Activated CD4-positive, alpha-beta T cell treated with anti-CD3 and anti-CD28 coated beads, Interleukin-2, amount 10 ng/mL, durations not matched to agents 7 days and 5 days (primary cell): ENCODE measurements around the gene LMX1B. TPM values are rescaled to one million over a fixed set of nuclear protein-coding genes. Genes with fewer than 3 reads are reported as not detected.

Source experiments
- CTCF ChIA-PET: fragments of 350-600 bp; sonication (Branson Sonifier 250); formaldehyde crosslinking; loops from one replicate; lab custom pipeline; 2021; ENCODE audit warnings: antibody characterized with exemption; lab: Charles Lee
- POLR2A ChIA-PET: fragments of 350-600 bp; sonication (Branson Sonifier 250); formaldehyde crosslinking; loops from one replicate; lab custom pipeline; 2021; ENCODE audit warnings: antibody characterized with exemption; lab: Charles Lee
- DNase-seq: peaks from one replicate; pipeline ENCODE4 v3.0.0-alpha.2; 2020
- H3K27ac Mint-ChIP-seq: one replicate; pipeline ENCODE4 v1.8.0; 2021; ENCODE audit warnings: mild to moderate bottlenecking, moderate library complexity, mixed read lengths
- H3K27me3 Mint-ChIP-seq: one replicate; pipeline ENCODE4 v1.8.0; 2021; ENCODE audit warnings: mixed read lengths
- H3K36me3 Mint-ChIP-seq: one replicate; pipeline ENCODE4 v1.8.0; 2021; ENCODE audit warnings: low read depth, mixed read lengths
- H3K4me1 Mint-ChIP-seq: one replicate; pipeline ENCODE4 v1.8.0; 2021; ENCODE audit warnings: mixed read lengths
- H3K4me3 Mint-ChIP-seq: one replicate; pipeline ENCODE4 v1.8.0; 2021; ENCODE audit warnings: mild to moderate bottlenecking, moderate library complexity, mixed read lengths
- H3K9me3 Mint-ChIP-seq: one replicate; pipeline ENCODE4 v1.8.0; 2021; ENCODE audit warnings: mixed read lengths
- total RNA-seq, 2 experiments: library from RNA; stranded (reverse); gene quantifications; one replicate each; pipeline ENCODE4 v1.2.3, GENCODE V29; 2021

Gene LMX1B
- total RNA-seq, 2 experiments from 2014 or later: not detected

DNA sequence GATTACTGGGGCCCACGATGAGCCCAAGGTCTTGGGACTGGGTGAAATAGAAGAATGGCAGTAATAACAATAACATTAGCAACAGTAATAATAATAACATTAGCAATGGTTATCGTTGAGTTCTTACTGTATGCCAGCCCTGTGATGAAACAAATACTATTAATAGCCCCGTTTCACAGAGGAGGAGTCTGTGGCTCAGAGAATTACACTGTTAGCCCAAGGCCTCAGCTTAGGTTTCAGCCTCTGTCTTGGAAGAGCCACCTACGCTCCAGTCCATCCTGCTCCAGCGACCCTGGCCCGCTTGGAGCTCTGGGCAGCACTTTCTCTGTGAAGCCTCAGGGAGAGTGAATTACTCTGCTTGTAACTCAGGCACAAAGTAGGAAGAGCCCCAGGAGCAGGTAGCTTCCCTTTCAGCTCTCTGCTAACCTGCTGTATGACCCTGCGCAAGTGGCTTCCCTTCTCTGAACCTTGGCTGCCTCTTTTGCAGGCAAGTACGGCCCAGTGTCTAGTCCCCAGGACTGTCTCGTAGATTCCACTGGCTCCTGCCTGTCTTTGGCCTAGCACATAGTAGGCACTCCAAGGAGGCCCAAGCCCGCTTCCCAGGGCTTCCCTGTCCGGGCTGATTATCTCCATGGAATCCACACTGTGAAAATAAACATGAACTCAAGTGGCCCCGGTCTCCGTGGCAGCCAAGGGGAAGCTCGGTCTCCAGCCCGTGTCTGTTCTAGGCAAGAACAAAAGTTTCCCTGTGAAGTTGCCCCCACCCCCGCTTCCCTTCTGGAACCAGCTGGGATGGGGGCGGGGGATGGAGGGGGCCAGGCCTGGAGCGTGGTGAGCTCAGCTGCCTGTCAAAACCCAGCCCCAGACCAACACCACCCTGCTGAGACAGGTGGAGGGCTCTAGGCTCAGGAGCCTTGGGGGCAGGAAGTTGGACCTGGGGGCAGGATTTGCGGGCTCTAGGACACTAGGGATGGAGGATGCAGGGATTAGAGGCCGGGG lies 26.2 kb upstream of the LMX1B start:
- ChIA-PET POLR2A (no interaction called here), CTCF (no interaction called here)
- no peak overlapping the region for H3K27ac Mint-ChIP-seq
- DNase-seq: no peak
- H3K4me3 Mint-ChIP-seq: no peak overlapping the region
- no peaks in the 10 kb centered on the region for H3K4me1 Mint-ChIP-seq
- no peaks in the 10 kb centered on the region for H3K36me3 Mint-ChIP-seq
- H3K27me3 Mint-ChIP-seq: peaks cover 17% of the 10 kb centered on the region
- H3K9me3 Mint-ChIP-seq: no peaks in the 10 kb centered on the region

DNA sequence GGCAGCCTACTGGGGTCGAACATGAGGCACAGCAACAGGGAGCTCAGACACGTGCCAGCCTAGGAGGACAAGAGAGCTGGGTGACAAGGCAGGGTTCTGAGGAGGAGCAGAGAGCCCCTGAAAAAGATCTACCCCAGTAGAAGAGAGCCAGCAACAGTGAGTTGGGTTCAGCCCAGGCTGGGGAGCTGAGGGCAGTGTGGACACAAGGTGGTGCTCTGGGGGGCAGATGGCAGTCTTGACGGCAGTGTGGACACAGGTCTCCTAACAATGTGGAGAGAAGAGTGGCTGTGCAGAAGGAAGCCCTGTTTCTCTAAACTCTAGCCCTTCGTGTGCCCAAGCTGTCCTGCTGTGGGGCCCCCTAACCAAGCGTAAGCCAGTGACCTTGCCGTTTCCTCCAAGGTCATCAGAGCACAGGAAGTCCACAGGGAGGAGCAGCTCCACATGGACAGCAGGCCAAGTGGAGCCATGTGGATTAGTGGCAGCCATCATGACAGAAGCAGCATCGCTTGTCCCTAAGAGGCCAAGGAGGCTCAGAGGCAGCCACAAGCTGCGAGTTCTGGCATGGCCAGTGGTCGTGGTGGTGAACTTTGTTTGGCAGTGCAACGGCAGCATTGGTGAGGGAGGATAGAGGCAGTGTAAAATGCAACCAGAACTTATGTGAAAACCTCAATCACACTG lies 25.1 kb upstream of the LMX1B start:
- Mint-ChIP-seq H3K4me3 (no peak overlapping the region), H3K36me3 (no peaks in the 10 kb centered on the region), H3K27me3 (peaks cover 21% of the 10 kb centered on the region), H3K27ac (no peak overlapping the region), H3K4me1 (no peaks in the 10 kb centered on the region), H3K9me3 (no peaks in the 10 kb centered on the region)
- no peak for DNase-seq
- CTCF ChIA-PET: interaction anchor here (0.9 kb wide), 1 partner anchor 19 kb away, joined by 3 read pairs; no protein-coding TSS in a partner anchor
- POLR2A ChIA-PET: interaction anchor here (0.7 kb wide), 1 partner anchor 12 kb away, joined by 3 read pairs; no protein-coding TSS in a partner anchor

DNA sequence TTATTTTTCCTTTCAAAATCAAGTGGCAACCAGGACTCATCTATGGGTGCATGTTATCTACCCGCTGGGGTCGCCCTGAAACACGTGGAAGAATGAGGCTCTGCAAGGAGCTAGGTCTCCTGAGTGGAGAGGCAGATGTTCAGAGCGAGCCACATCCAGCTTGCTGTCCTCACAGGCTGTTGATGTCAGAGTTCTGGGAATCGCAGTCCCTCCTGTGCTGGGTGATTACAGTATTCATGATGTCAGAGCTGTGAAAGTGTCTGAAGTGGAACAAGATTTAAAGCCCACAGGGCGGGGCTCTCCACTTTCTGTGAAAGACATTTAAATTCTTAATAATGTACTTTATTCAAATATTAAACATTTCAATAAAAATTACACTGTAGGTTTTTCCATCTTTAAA lies 24.4 kb upstream of the LMX1B start:
- ChIA-PET CTCF (interaction anchor here (0.9 kb wide), 1 partner anchor 20 kb away, joined by 3 read pairs; no protein-coding TSS in a partner anchor), POLR2A (no interaction called here)
- Mint-ChIP-seq H3K36me3 (no peaks in the 10 kb centered on the region), H3K27me3 (peaks cover 21% of the 10 kb centered on the region), H3K9me3 (no peaks in the 10 kb centered on the region), H3K4me1 (no peaks in the 10 kb centered on the region), H3K4me3 (no peak overlapping the region), H3K27ac (no peak overlapping the region)
- DNase-seq: no peak

DNA sequence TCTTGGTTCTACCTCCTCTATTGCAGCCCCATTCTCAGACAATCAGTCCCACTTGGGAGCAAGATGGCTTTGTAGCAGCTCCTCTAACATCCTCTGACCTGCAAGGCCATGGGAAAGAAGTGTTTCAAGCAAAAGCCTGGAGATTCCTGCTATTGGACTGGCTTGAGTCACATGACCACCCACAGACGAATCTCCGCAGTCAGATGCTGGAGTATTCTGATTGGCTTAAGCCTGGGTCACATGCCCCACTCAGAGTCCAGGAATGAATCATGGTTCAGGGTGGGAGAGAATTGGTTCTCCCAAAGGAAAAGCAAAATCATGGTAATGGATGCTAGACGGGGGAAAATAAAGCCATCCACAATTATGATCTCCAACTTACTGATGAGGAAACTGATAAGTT lies 22.6 kb upstream of the LMX1B start:
- Mint-ChIP-seq H3K27me3 (peaks cover 32% of the 10 kb centered on the region), H3K9me3 (peaks cover 2% of the 10 kb centered on the region), H3K36me3 (no peaks in the 10 kb centered on the region), H3K4me3 (no peak overlapping the region), H3K27ac (no peak overlapping the region), H3K4me1 (no peaks in the 10 kb centered on the region)
- DNase-seq: no peak
- CTCF ChIA-PET: no interaction called here
- POLR2A ChIA-PET: no interaction called here

DNA sequence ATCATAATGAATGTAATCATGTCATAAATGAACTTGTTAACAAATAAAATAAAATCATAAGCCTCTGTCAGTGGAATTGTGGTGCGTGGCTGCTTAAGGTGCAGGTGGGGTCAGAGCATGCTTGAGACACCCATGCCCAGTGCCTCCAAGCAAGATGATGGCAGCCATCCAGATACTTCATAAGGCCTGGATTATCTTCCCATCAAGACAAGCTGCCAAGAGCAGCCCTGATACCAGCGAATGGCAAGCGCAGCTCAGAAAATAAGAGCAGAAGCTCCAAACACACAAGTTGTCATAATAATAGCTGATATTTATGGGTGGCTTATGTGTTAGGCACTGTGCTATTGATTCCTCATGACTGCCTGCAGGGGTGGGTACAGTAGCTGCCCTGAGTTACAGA lies 21.8 kb upstream of the LMX1B start:
- no peak for DNase-seq
- peaks cover 39% of the 10 kb centered on the region for H3K27me3 Mint-ChIP-seq
- ChIA-PET POLR2A (no interaction called here), CTCF (no interaction called here)
- H3K9me3 Mint-ChIP-seq: peaks cover 4% of the 10 kb centered on the region
- H3K36me3 Mint-ChIP-seq: no peaks in the 10 kb centered on the region
- no peak overlapping the region for H3K27ac Mint-ChIP-seq
- no peak overlapping the region for H3K4me3 Mint-ChIP-seq
- H3K4me1 Mint-ChIP-seq: no peaks in the 10 kb centered on the region

DNA sequence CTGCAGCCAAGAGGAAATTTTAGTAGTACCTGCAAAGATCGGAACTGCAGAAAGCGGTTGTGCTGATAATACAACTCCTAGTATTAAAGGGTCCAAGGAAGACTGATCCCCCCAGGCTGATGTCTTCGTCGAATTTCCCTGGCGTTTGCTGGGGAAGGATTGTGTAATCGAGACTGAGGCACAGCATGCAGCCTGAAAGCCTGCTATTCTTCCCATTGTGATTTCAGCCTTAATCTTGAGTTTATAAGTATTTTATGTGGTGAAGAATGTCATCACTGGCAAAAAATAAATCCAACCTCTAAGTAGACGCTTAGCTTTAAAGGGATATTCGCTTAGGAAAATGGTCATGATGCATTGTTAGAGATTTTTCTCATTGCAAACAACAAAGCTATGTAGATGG lies 21.3 kb upstream of the LMX1B start:
- Mint-ChIP-seq H3K4me1 (no peaks in the 10 kb centered on the region), H3K27me3 (peaks cover 42% of the 10 kb centered on the region), H3K36me3 (no peaks in the 10 kb centered on the region), H3K4me3 (no peak overlapping the region), H3K27ac (no peak overlapping the region), H3K9me3 (peaks cover 4% of the 10 kb centered on the region)
- DNase-seq: no peak
- ChIA-PET POLR2A (no interaction called here), CTCF (no interaction called here)

DNA sequence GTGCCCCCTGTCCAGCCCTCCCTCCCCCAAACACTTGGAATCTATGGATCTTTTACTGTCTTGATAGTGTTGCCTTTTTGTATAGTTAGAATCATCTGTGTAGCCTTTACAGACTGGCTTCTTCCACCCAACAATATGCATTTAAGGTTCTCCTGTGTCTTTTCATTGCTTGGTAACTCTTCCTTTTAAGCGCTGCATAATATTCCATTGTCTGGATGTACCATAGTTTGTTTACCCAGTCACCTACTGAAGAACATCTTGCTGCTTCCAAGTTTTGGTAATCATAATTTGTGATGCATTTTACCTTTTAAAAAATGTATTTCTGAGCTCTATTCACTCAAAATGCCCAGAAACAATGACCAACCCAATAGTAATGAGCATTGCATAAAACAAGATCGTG lies 17.7 kb upstream of the LMX1B start:
- Mint-ChIP-seq H3K27me3 (peaks cover 50% of the 10 kb centered on the region), H3K4me3 (no peak overlapping the region), H3K27ac (no peak overlapping the region), H3K9me3 (peaks cover 4% of the 10 kb centered on the region), H3K36me3 (no peaks in the 10 kb centered on the region), H3K4me1 (no peaks in the 10 kb centered on the region)
- ChIA-PET CTCF (no interaction called here), POLR2A (no interaction called here)
- DNase-seq: no peak

DNA sequence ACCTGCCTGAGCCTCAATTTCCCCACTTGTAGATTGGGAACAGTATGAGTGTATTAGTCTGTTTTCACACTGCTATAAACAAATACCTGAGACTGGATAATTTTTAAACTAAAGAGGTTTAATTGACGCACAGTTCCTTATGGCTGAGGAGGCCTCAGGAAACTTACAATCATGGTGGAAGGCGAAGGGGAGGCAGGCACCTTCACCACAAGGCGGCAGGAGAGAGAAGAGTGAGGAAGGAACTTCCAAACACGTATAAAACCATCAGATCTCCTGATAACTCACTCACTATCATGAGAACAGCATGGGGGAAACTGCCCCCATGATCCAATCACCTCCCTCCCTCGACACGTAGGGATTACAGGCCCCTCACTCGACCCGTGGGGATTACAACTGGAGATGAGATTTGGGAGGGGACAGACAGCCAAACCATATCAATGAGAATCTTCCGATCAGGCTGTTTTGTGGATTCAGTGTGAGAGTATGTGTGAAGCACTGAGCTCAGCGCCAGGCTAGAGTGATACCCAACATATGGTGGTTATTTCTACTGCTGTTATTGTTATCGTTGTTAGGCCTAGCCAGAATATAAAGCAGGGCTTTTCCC lies 14.6 kb upstream of the LMX1B start:
- Mint-ChIP-seq H3K27ac (no peak overlapping the region), H3K36me3 (no peaks in the 10 kb centered on the region), H3K4me1 (no peaks in the 10 kb centered on the region), H3K4me3 (no peak overlapping the region), H3K27me3 (peaks cover 50% of the 10 kb centered on the region), H3K9me3 (peaks cover 4% of the 10 kb centered on the region)
- no peak for DNase-seq
- ChIA-PET POLR2A (no interaction called here), CTCF (no interaction called here)

DNA sequence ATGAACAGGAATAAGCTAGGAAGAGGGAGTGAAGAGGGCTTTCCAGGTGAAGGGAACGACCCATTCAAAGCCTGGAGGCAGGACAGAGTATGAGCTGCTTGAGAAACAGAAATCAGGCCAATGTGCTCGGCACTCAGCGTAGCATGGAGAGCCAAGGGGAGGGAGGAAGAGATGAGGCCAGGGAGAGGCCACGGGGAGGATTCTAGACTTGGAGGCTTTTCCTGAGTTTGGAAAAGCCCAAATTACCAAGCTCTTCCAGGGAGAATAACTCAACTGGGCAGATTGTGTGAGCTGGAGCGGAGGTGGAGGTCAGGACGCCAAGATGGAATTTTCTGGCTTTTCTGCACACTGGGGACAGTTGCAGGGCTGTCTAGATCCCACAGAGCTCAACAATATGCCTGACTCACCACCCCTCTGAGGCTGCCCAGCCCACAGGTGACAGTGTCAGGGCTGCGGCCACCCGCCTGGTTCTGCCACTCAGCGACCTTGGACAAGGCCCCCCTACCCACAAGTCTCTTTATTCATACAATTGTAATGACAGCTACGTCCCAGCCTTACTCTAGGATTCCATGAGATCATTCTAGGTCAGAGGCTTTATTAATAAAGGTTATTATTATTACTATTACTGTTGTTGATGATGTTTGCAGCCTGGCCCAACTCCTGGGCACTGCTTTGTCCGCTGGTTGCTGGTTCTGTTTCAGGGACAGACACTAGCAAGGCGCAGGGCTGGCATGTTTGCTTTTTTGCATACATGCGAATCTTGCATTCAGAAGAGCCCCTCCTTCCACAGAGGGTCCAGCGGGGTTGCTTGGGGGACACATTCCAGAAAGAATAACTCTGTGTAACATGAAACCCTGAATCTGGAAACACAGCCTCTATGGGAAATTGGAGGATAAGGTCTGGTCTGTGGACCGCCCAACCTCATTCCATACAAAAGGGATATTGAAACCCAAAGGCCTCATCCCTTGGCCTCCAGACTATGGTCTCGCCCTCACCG lies 9.4 kb upstream of the LMX1B start:
- ChIA-PET CTCF (interaction anchor here (0.9 kb wide), 1 partner anchor 18 kb away, joined by 4 read pairs; no protein-coding TSS in a partner anchor), POLR2A (no interaction called here)
- H3K27ac Mint-ChIP-seq: no peak overlapping the region
- H3K9me3 Mint-ChIP-seq: no peaks in the 10 kb centered on the region
- DNase-seq: no peak
- no peaks in the 10 kb centered on the region for H3K36me3 Mint-ChIP-seq
- H3K4me1 Mint-ChIP-seq: peaks cover 1% of the 10 kb centered on the region
- peaks cover 57% of the 10 kb centered on the region for H3K27me3 Mint-ChIP-seq
- no peak overlapping the region for H3K4me3 Mint-ChIP-seq

DNA sequence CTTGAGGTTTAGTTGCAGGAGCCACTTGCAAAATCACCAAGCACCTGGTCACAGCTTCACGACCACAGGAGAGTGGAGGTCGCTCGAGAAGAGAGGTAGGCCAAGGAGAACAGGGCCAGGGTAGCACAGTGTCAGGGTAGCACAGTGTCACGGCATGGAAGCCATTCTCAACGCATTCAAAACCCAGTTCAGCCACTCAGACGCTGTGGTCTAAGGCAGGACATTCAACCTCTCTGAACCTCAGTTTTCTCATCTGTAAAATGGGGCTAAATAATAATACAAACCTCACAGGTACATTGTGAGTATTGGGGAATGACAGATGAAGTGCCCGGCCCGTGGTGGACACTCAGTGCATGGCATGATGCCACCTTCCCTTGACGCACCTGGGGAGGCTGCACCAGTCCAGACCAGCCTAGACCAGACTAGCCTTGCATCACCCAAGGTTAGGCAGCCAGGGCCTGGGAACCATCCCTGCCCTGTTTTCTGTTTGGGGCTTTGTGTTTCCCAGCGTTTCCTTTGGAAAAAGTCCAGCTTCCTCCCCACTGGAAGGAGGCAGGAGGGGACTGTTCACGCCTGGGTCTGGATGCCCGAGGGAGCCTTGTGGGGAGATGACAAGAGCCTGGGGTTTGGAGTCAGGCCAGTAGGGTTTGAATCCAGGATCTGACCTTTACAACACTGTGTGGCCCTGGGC lies 7.8 kb upstream of the LMX1B start:
- H3K9me3 Mint-ChIP-seq: no peaks in the 10 kb centered on the region
- no peak for DNase-seq
- ChIA-PET POLR2A (no interaction called here), CTCF (no interaction called here)
- H3K4me3 Mint-ChIP-seq: no peak overlapping the region
- H3K4me1 Mint-ChIP-seq: peaks cover 1% of the 10 kb centered on the region
- H3K36me3 Mint-ChIP-seq: no peaks in the 10 kb centered on the region
- H3K27ac Mint-ChIP-seq: no peak overlapping the region
- H3K27me3 Mint-ChIP-seq: peaks cover 59% of the 10 kb centered on the region

DNA sequence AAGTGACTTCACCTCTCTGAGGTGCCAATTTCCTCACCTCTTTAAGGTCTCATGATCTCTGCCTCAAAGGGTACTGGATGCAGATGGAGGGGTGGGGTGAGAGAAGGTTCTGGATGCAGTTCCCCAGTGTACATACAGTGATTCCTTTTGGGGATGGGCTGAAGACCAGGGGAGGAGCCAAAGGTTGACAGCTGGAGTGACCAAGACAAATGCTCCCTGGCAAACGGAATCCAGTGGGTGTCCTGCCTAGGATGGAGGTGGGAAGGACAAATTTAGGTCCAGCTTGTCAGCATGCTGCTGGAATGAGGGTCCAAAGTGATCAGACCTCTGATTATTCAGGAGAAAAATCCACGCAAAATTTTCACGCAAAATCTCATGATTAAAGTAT lies 7.3 kb upstream of the LMX1B start:
- no peaks in the 10 kb centered on the region for H3K36me3 Mint-ChIP-seq
- DNase-seq: no peak
- H3K4me1 Mint-ChIP-seq: peaks cover 5% of the 10 kb centered on the region
- peaks cover 62% of the 10 kb centered on the region for H3K27me3 Mint-ChIP-seq
- POLR2A ChIA-PET: no interaction called here
- CTCF ChIA-PET: no interaction called here
- no peak overlapping the region for H3K27ac Mint-ChIP-seq
- H3K9me3 Mint-ChIP-seq: no peaks in the 10 kb centered on the region
- H3K4me3 Mint-ChIP-seq: no peak overlapping the region
